GM12875 (cell line): ENCODE measurements around the gene PKP4.

Experiments
- H3K4me3 ChIP-seq: one replicate; pipeline ENCODE4 v1.5.1; 2011; ENCODE audit warnings: low read depth, low read length, control low read depth
- CTCF ChIP-seq: IDR thresholded peaks from 2 replicates; pipeline ENCODE4 v1.5.1; 2011; ENCODE audit warnings: low read depth, mild to moderate bottlenecking, control low read depth, inconsistent platforms, low read length, moderate library complexity, borderline replicate concordance; ENCODE audit not compliant: insufficient read depth

Gene PKP4

GRCh38 chr2:158499383-158499782 lies 42.6 kb downstream of the PKP4 start:
- no peak for TF ChIP-seq CTCF
- no peak overlapping the region for H3K4me3 ChIP-seq

- no peak for TF ChIP-seq CTCF
- H3K4me3 ChIP-seq, result no peak overlapping the region
Observed at GRCh38 chr2:158500333-158500732, 43.6 kb downstream of the PKP4 start.

GRCh38 chr2:158501301-158501700 lies 44.5 kb downstream of the PKP4 start:
- H3K4me3 ChIP-seq, result no peak overlapping the region
- no peak for TF ChIP-seq CTCF

- TF ChIP-seq CTCF, result no peak
- H3K4me3 ChIP-seq, result no peak overlapping the region
Observed at GRCh38 chr2:158502974-158503373, 46.2 kb downstream of the PKP4 start.

GRCh38 chr2:158504088-158504487 lies 47.3 kb downstream of the PKP4 start:
- no peak overlapping the region for H3K4me3 ChIP-seq
- no peak for TF ChIP-seq CTCF

- no peak overlapping the region for H3K4me3 ChIP-seq
- TF ChIP-seq CTCF, result no peak
Observed at GRCh38 chr2:158505448-158505934, 48.7 kb downstream of the PKP4 start.

- no peak overlapping the region for H3K4me3 ChIP-seq
- TF ChIP-seq CTCF, result no peak
Observed at GRCh38 chr2:158507141-158507540, 50.4 kb downstream of the PKP4 start.
